ENCODE measurements around the gene UBR4. TPM values are rescaled to one million over a fixed set of nuclear protein-coding genes. Genes with fewer than 3 reads are reported as not detected.

Gene UBR4
- total and polyA plus RNA-seq, 12 donors, result 60.0 to 115 (median 90.6) TPM

DNA sequence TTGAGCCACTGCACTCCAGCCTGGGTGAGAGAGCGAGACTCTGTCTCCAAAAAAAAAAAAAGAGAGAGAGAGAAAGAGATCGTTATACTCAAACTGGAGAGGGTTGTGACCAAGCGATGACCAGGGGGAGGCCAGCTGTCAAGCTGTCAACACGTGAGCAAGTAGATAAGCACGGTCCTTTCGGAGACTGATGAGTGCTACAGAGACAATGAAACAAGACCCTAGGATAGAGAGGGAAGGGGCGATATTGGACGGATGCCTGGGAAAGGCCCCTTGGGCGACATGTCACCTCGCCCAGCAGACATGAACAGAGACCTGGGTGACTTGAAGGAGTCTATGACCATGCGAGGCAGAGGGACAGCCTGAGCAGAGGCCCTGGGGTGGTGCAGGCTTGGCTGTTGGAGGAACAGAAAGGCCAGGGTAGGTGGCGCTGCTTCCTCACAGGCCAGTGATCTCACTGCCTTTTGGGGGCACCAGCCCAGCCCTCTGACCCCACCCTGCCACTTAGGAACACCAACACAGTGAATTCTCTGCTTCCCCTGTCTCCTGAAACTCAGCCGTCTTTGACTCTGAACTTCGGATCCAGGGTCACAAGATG, 152.8 kb downstream of the UBR4 start:
- DNase-seq (no peak), ATAC-seq (no peak)
- H3K27me3 ChIP-seq, result peaks cover 0 to 68% (median 43%) of the 10 kb centered on the region in 7 donors
- no peaks in the 10 kb centered on the region for H3K9me3 ChIP-seq
- intact Hi-C loops (cut with DNase I), result no loop called here
- no peak overlapping the region for H3K27ac ChIP-seq
- TF ChIP-seq CTCF (IDR thresholded peaks at IDR 0.05), result no peak
- no peak overlapping the region for H3K4me3 ChIP-seq
- WGBS, 2 donors, result 46 to 58% methylated on average over 14 of the region's 14 CpGs
- H3K36me3 ChIP-seq, result no peaks in the 10 kb centered on the region
- peaks cover 0 to 20% (median 9%) of the 10 kb centered on the region in 9 donors for H3K4me1 ChIP-seq

- Histone ChIP-seq H3K36me3 (no peaks in the 10 kb centered on the region), H3K27ac (peak overlapping the region in 3 of 10 donors; percentile 29 to 64 (median 47)), H3K9me3 (no peaks in the 10 kb centered on the region), H3K4me3 (no peak overlapping the region), H3K4me1 (peaks cover 0 to 20% (median 9%) of the 10 kb centered on the region in 9 donors), H3K27me3 (peaks cover 0 to 73% (median 43%) of the 10 kb centered on the region in 7 donors)
- peak in 1 of 8 donors; percentile 24 for ATAC-seq
- no peak for TF ChIP-seq CTCF (IDR thresholded peaks at IDR 0.05)
- intact Hi-C loops (cut with DNase I), result no loop called here
- WGBS, 2 donors, result 47 to 61% methylated on average over 7 of the region's 7 CpGs
- no peak for DNase-seq
Measured at GRCh38 chr1:19055701-19056100, 154.4 kb downstream of the UBR4 start.

DNA sequence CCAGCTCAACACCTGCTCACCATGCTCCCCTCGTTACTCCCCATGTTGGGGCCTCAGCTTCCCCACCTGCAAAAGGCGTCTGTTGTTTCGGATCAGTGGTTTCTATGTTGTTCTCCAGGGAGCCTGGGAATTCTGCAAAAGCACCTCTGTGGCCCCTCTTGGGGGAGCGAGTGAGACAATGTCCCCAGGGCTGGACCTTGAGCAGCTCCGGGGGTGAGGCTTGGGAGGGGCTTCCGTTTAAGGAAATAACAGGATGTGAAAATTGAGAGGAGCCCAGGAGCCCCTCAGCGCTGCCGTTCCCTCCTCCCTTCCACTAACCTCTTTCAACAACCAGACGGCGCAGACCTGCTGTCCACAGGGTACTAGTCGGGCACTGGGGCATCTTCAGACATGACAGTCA, 155.1 kb downstream of the UBR4 start:
- ATAC-seq (peak in 7 of 8 donors; percentile 43 to 87 (median 74)), DNase-seq (peak in 1 of 2 donors; percentile 16)
- intact Hi-C loops (cut with DNase I), result no loop called here
- Histone ChIP-seq H3K4me3 (peak overlapping the region in 1 of 10 donors; percentile 26), H3K27me3 (peaks cover 0 to 73% (median 43%) of the 10 kb centered on the region in 7 donors), H3K36me3 (no peaks in the 10 kb centered on the region), H3K9me3 (no peaks in the 10 kb centered on the region), H3K4me1 (peaks cover 0 to 20% (median 9%) of the 10 kb centered on the region in 9 donors), H3K27ac (peak overlapping the region in 5 of 10 donors; percentile 11 to 64 (median 47))
- TF ChIP-seq CTCF (IDR thresholded peaks at IDR 0.05), result no peak
- WGBS, 2 donors, result 33 to 38% methylated on average over 11 of the region's 11 CpGs

GRCh38 chr1:19054216-19054615, 155.8 kb downstream of the UBR4 start:
- H3K4me3 ChIP-seq, result peak overlapping the region in 1 of 10 donors; percentile 26
- peaks cover 0 to 20% (median 9%) of the 10 kb centered on the region in 9 donors for H3K4me1 ChIP-seq
- peaks cover 0 to 77% (median 47%) of the 10 kb centered on the region in 7 donors for H3K27me3 ChIP-seq
- DNase-seq (no peak), ATAC-seq (peak in 4 of 8 donors; percentile 18 to 53 (median 36))
- H3K9me3 ChIP-seq, result no peaks in the 10 kb centered on the region
- peak overlapping the region in 3 of 10 donors; percentile 31 to 47 (median 36) for H3K27ac ChIP-seq
- no peak for TF ChIP-seq CTCF (IDR thresholded peaks at IDR 0.05)
- 61 to 63% methylated on average over 15 of the region's 15 CpGs for WGBS, 2 donors
- intact Hi-C loops (cut with DNase I), result no loop called here
- no peaks in the 10 kb centered on the region for H3K36me3 ChIP-seq

All from heart right ventricle (tissue), 16 donors.